Liver (tissue), 9 donors: ENCODE results near the gene RNU5D-1. TPM values are rescaled to one million over a fixed set of nuclear protein-coding genes. Genes with fewer than 3 reads are reported as not detected.

Source experiments
- DNase-seq: peaks from one replicate; pipeline ENCODE4 v3.0.0-alpha.2; 2017; ENCODE audit warnings: low spot score
- H3K27ac ChIP-seq, 2 donors: one replicate each; pipeline ENCODE4 v1.7.0; 2013; ENCODE audit warnings: inconsistent platforms in 2 of 2, low read length in 2 of 2, control low read depth in 1 of 2, low read depth in 1 of 2, mild to moderate bottlenecking in 1 of 2
- H3K27me3 ChIP-seq, 4 donors: one replicate each; pipeline versions ENCODE4 v1.6.1 to v1.7.0; 2013; ENCODE audit warnings: low read length in 3 of 4, inconsistent platforms in 1 of 4, mild to moderate bottlenecking in 1 of 4, moderate library complexity in 1 of 4; ENCODE audit not compliant: control insufficient read depth in 4 of 4, insufficient read depth in 4 of 4
- H3K36me3 ChIP-seq, 4 donors: one replicate each; pipeline versions ENCODE4 v1.6.1 to v1.7.0; 2013; ENCODE audit warnings: low read length in 3 of 4, mild to moderate bottlenecking in 3 of 4, low read depth in 1 of 4, moderate library complexity in 1 of 4; ENCODE audit not compliant: control insufficient read depth in 4 of 4, insufficient read depth in 3 of 4
- H3K4me1 ChIP-seq, 4 donors: one replicate each; pipeline versions ENCODE4 v1.6.1 to v1.7.0; 2013; ENCODE audit warnings: low read length in 3 of 4, mild to moderate bottlenecking in 3 of 4, moderate library complexity in 1 of 4; ENCODE audit not compliant: control insufficient read depth in 4 of 4, insufficient read depth in 4 of 4
- H3K4me3 ChIP-seq, 3 donors: one replicate each; pipeline versions ENCODE4 v1.6.1 to v1.7.0; 2013; ENCODE audit warnings: low read length in 3 of 3, control low read depth in 1 of 3, low read depth in 1 of 3, mild to moderate bottlenecking in 1 of 3
- H3K9ac ChIP-seq, 2 donors: one replicate each; pipeline ENCODE4 v1.7.0; 2013; ENCODE audit warnings: low read length in 2 of 2, mild to moderate bottlenecking in 2 of 2, moderate library complexity in 2 of 2, control low read depth in 1 of 2, low read depth in 1 of 2
- H3K9me3 ChIP-seq, 4 donors: one replicate each; pipeline versions ENCODE4 v1.6.1 to v1.7.0; 2013; ENCODE audit warnings: low read length in 3 of 4; ENCODE audit not compliant: control insufficient read depth in 4 of 4
- EGR1 ChIP-seq, 2 donors: IDR thresholded peaks; 2 replicates each; pipeline ENCODE4 v1.6.1; 2016 to 2018; ENCODE audit warnings: antibody characterized with exemption in 2 of 2, low read depth in 2 of 2
- FOXA1 ChIP-seq: IDR thresholded peaks from 2 replicates; pipeline ENCODE4 v1.6.1; 2016; ENCODE audit warnings: antibody characterized with exemption
- FOXA2 ChIP-seq: IDR thresholded peaks from 2 replicates; pipeline ENCODE4 v1.6.1; 2016; ENCODE audit warnings: antibody characterized with exemption
- GABPA ChIP-seq, 2 donors: IDR thresholded peaks in 1 of 2; conservative IDR thresholded peaks in 1 of 2; 2 replicates each; pipeline ENCODE4 v1.6.1; 2016; ENCODE audit warnings: antibody characterized with exemption in 2 of 2, mild to moderate bottlenecking in 1 of 2, moderate library complexity in 1 of 2
- HNF4A ChIP-seq, 2 donors: conservative IDR thresholded peaks; 2 replicates each; pipeline ENCODE4 v1.6.1; 2016; ENCODE audit warnings: antibody characterized with exemption in 2 of 2, mild to moderate bottlenecking in 2 of 2
- HNF4G ChIP-seq: IDR thresholded peaks from 2 replicates; pipeline ENCODE4 v1.6.1; 2016; ENCODE audit warnings: antibody characterized with exemption
- JUND ChIP-seq, 2 donors: IDR thresholded peaks; 2 replicates each; pipeline ENCODE4 v1.6.1; 2016; ENCODE audit warnings: antibody characterized with exemption in 2 of 2
- NR2F2 ChIP-seq: IDR thresholded peaks from 2 replicates; pipeline ENCODE4 v1.6.1; 2016; ENCODE audit warnings: antibody characterized with exemption
- RAD21 ChIP-seq, 2 donors: IDR thresholded peaks; 2 replicates each; pipeline ENCODE4 v1.6.1; 2016; ENCODE audit warnings: antibody characterized with exemption in 2 of 2, mild to moderate bottlenecking in 2 of 2
- RXRA ChIP-seq, 2 donors: IDR thresholded peaks; 2 replicates each; pipeline ENCODE4 v1.6.1; 2017 to 2018; ENCODE audit warnings: antibody characterized with exemption in 2 of 2, mild to moderate bottlenecking in 1 of 2
- SP1 ChIP-seq: IDR thresholded peaks from 2 replicates; pipeline ENCODE4 v1.6.1; 2018; ENCODE audit warnings: antibody characterized with exemption, mild to moderate bottlenecking
- TAF1 ChIP-seq: conservative IDR thresholded peaks from 2 replicates; pipeline ENCODE4 v1.6.1; 2016; ENCODE audit warnings: antibody characterized with exemption, mild to moderate bottlenecking
- YY1 ChIP-seq: IDR thresholded peaks from 2 replicates; pipeline ENCODE4 v1.6.1; 2016; ENCODE audit warnings: antibody characterized with exemption, mild to moderate bottlenecking
- WGBS: extraction: QIAGEN DNeasy Blood & Tissue Kit; methylation state at CpG from one replicate; pipeline ENCODE4 v1.1.7; 2013; 5-methylcytosine and 5-hydroxymethylcytosine counted together
- polyA plus RNA-seq, 2 donors: library from polyadenylated mRNA; stranded (reverse) in 1 of 2; unstranded in 1 of 2; fragments of 200-250 nt in 1 of 2; fragments of >200 nt in 1 of 2; fragmentation: Nextera tagmentation in 1 of 2; extraction: Ambion mirVana in 1 of 2; gene quantifications; one replicate each; pipeline versions ENCODE4 v1.2.1 to v1.2.3, GENCODE V29; 2013 to 2015
- total RNA-seq, 2 donors: library from RNA; depleted of rRNA; stranded (reverse); fragments of >200 nt; gene quantifications; one replicate each; pipeline ENCODE4 v1.2.3, GENCODE V29; 2014
- TF ChIP-seq, protein P1 (sequence below): IDR thresholded peaks from 2 replicates; pipeline ENCODE4 v1.6.1; 2016; ENCODE audit warnings: antibody characterized with exemption
- TF ChIP-seq, protein P2 (sequence below): IDR thresholded peaks from 2 replicates; pipeline ENCODE4 v1.6.1; 2016; ENCODE audit warnings: antibody characterized with exemption
- TF ChIP-seq, protein P3 (sequence below): IDR thresholded peaks from 2 replicates; pipeline ENCODE4 v1.6.1; 2016; ENCODE audit warnings: antibody characterized with exemption
- TF ChIP-seq, protein P4 (sequence below): IDR thresholded peaks from 2 replicates; pipeline ENCODE4 v1.6.1; 2016; ENCODE audit warnings: antibody characterized with exemption, mild to moderate bottlenecking
- TF ChIP-seq, protein P5 (sequence below): fragments of 150-350 bp; IDR thresholded peaks from 2 replicates; pipeline ENCODE4 v1.5.1; 2017; ENCODE audit warnings: improper control_type of control experiment, low read depth, low read length; ENCODE audit not compliant: missing input control
- donor health status: healthy.
- donor health status: healthy.
- donor health status: healthy.
- donor health status: healthy.
- donor health status: healthy.

The RNU5D-1 gene
- total and polyA plus RNA-seq, 4 donors, result not detected

DNA sequence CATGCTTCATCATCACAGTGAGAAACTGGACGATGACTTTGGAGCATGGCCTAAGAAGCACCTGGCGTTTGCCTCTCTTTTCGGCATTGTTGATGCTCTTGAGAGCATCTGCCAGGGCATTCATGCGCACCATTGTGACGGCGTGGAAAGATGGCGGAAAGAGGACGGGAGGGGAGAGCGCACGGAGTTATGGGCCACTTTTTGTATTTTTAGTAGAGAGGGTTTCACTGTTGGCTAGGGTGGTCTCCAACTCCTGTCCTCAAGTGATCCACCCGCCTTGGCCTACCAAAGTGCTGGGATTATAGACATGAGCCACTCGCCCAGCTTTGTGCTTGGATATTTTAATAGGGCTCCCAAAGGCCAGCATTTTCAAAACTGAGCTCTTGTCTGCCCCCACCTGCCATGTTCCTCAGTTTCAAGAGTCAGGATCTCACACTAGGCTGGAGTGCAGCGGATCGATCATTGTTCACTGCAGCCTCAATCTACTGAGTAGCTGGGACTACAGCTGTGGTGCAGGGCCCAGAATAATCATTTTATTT lies 49.7 kb upstream of the RNU5D-1 start:
- Histone ChIP-seq H3K4me1 (peaks cover 4 to 25% (median 13%) of the 10 kb centered on the region in 4 donors), H3K36me3 (peaks cover 5 to 29% (median 18%) of the 10 kb centered on the region in 4 donors), H3K27ac (no peak overlapping the region), H3K9ac (no peak overlapping the region), H3K9me3 (no peaks in the 10 kb centered on the region), H3K4me3 (no peak overlapping the region), H3K27me3 (no peaks in the 10 kb centered on the region)
- WGBS, result 97% methylated on average over 14 of the region's 14 CpGs
- TF ChIP-seq SP1, result no peak
- TF ChIP-seq YY1, result no peak
- TF ChIP-seq, protein P1, sequence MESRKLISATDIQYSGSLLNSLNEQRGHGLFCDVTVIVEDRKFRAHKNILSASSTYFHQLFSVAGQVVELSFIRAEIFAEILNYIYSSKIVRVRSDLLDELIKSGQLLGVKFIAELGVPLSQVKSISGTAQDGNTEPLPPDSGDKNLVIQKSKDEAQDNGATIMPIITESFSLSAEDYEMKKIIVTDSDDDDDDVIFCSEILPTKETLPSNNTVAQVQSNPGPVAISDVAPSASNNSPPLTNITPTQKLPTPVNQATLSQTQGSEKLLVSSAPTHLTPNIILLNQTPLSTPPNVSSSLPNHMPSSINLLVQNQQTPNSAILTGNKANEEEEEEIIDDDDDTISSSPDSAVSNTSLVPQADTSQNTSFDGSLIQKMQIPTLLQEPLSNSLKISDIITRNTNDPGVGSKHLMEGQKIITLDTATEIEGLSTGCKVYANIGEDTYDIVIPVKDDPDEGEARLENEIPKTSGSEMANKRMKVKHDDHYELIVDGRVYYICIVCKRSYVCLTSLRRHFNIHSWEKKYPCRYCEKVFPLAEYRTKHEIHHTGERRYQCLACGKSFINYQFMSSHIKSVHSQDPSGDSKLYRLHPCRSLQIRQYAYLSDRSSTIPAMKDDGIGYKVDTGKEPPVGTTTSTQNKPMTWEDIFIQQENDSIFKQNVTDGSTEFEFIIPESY, result no peak
- no peak for TF ChIP-seq JUND (IDR thresholded peaks at IDR 0.05)
- TF ChIP-seq HNF4G, result no peak
- no peak for TF ChIP-seq FOXA2
- TF ChIP-seq NR2F2, result no peak
- no peak for TF ChIP-seq RXRA (IDR thresholded peaks at IDR 0.05)
- no peak for TF ChIP-seq RAD21 (IDR thresholded peaks at IDR 0.05)
- TF ChIP-seq, protein P2, sequence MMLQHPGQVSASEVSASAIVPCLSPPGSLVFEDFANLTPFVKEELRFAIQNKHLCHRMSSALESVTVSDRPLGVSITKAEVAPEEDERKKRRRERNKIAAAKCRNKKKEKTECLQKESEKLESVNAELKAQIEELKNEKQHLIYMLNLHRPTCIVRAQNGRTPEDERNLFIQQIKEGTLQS, result no peak
- TF ChIP-seq TAF1, result no peak
- TF ChIP-seq, protein P3, sequence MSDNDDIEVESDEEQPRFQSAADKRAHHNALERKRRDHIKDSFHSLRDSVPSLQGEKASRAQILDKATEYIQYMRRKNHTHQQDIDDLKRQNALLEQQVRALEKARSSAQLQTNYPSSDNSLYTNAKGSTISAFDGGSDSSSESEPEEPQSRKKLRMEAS, result no peak
- no peak for TF ChIP-seq FOXA1
- TF ChIP-seq GABPA (IDR thresholded peaks at IDR 0.05 in 1 of 2, conservative IDR thresholded peaks at IDR 0.05 in 1 of 2), result no peak
- TF ChIP-seq HNF4A (conservative IDR thresholded peaks at IDR 0.05), result no peak
- TF ChIP-seq, protein P4, sequence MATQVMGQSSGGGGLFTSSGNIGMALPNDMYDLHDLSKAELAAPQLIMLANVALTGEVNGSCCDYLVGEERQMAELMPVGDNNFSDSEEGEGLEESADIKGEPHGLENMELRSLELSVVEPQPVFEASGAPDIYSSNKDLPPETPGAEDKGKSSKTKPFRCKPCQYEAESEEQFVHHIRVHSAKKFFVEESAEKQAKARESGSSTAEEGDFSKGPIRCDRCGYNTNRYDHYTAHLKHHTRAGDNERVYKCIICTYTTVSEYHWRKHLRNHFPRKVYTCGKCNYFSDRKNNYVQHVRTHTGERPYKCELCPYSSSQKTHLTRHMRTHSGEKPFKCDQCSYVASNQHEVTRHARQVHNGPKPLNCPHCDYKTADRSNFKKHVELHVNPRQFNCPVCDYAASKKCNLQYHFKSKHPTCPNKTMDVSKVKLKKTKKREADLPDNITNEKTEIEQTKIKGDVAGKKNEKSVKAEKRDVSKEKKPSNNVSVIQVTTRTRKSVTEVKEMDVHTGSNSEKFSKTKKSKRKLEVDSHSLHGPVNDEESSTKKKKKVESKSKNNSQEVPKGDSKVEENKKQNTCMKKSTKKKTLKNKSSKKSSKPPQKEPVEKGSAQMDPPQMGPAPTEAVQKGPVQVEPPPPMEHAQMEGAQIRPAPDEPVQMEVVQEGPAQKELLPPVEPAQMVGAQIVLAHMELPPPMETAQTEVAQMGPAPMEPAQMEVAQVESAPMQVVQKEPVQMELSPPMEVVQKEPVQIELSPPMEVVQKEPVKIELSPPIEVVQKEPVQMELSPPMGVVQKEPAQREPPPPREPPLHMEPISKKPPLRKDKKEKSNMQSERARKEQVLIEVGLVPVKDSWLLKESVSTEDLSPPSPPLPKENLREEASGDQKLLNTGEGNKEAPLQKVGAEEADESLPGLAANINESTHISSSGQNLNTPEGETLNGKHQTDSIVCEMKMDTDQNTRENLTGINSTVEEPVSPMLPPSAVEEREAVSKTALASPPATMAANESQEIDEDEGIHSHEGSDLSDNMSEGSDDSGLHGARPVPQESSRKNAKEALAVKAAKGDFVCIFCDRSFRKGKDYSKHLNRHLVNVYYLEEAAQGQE, result no peak
- TF ChIP-seq EGR1 (IDR thresholded peaks at IDR 0.05; ENCODE audit: low read depth in 2 of 2), result no peak
- DNase-seq, result no peak

DNA sequence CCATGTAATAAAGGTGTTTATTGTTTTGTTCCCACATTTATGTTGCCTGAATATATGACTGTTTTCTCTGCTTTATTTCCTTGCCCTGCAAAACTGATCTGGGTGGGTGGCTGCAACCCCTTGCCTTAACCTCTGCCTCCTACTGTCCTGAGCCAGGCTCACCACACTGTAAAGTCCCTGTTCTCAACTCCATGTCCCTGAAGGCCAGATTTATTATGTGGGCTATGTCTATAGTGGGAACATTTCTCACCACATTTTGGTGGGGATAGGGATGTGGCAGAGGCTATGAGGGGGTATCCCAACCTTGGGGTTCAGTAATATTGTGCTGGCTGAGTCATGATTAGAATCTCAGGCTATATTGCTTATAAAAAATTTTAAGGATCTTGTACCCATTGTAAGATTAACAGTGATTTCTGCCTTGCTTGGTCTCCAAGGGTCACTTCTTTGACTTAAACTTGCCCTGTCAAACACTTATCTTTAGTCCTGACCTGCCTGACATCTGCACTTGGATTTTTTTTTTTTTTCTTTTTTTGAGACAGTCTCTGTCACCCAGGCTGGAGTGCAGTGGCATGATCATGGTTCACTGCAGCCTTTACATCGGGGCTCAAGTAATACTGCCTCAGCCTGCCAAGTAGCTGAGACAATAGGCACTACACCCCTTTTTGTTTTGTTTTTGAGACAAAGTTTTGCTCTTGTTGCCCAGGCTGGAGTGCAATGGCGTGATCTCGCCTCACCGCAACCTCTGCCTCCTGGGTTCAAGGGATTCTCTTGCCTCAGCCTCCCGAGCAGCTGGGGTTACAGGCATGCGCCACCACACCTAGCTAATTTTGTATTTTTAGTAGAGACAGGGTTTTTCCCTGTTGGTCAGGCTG lies 48.0 kb upstream of the RNU5D-1 start:
- peaks cover 2 to 19% (median 11%) of the 10 kb centered on the region in 4 donors for H3K4me1 ChIP-seq
- no peak overlapping the region for H3K4me3 ChIP-seq
- no peak overlapping the region for H3K27ac ChIP-seq
- peaks cover 5 to 29% (median 18%) of the 10 kb centered on the region in 4 donors for H3K36me3 ChIP-seq
- 96% methylated on average over 6 of the region's 6 CpGs for WGBS
- H3K9me3 ChIP-seq, result no peaks in the 10 kb centered on the region
- H3K9ac ChIP-seq, result no peak overlapping the region
- TF ChIP-seq FOXA2, result no peak
- TF ChIP-seq, protein P2, result no peak
- TF ChIP-seq TAF1, result no peak
- TF ChIP-seq, protein P1, result no peak
- TF ChIP-seq FOXA1, result no peak
- no peak for TF ChIP-seq JUND (IDR thresholded peaks at IDR 0.05)
- TF ChIP-seq, protein P3, result no peak
- no peak for TF ChIP-seq NR2F2
- no peak for TF ChIP-seq GABPA (IDR thresholded peaks at IDR 0.05 in 1 of 2, conservative IDR thresholded peaks at IDR 0.05 in 1 of 2)
- TF ChIP-seq, protein P5, sequence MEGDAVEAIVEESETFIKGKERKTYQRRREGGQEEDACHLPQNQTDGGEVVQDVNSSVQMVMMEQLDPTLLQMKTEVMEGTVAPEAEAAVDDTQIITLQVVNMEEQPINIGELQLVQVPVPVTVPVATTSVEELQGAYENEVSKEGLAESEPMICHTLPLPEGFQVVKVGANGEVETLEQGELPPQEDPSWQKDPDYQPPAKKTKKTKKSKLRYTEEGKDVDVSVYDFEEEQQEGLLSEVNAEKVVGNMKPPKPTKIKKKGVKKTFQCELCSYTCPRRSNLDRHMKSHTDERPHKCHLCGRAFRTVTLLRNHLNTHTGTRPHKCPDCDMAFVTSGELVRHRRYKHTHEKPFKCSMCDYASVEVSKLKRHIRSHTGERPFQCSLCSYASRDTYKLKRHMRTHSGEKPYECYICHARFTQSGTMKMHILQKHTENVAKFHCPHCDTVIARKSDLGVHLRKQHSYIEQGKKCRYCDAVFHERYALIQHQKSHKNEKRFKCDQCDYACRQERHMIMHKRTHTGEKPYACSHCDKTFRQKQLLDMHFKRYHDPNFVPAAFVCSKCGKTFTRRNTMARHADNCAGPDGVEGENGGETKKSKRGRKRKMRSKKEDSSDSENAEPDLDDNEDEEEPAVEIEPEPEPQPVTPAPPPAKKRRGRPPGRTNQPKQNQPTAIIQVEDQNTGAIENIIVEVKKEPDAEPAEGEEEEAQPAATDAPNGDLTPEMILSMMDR, result no peak
- no peak for TF ChIP-seq HNF4G
- TF ChIP-seq RXRA (IDR thresholded peaks at IDR 0.05), result no peak
- no peak for TF ChIP-seq RAD21 (IDR thresholded peaks at IDR 0.05)
- TF ChIP-seq SP1, result no peak
- no peak for TF ChIP-seq EGR1 (IDR thresholded peaks at IDR 0.05; ENCODE audit: low read depth in 2 of 2)
- TF ChIP-seq HNF4A (conservative IDR thresholded peaks at IDR 0.05), result no peak
- DNase-seq, result no peak
- H3K27me3 ChIP-seq, result no peaks in the 10 kb centered on the region
